Measurements from ENCODE around the gene ARID4B. TPM values are rescaled to one million over a fixed set of nuclear protein-coding genes. Genes with fewer than 3 reads are reported as not detected.

Gene ARID4B
- polyA plus RNA-seq, 1 donor from 2014 or later, result 49.3 TPM

- H3K4me2 ChIP-seq (ENCODE audit: low read length), result peak overlapping the region; percentile 45
- no peaks in the 10 kb centered on the region for H3K27me3 ChIP-seq (ENCODE audit: insufficient read depth, low read depth, low read length)
- peak overlapping the region; percentile 76 for H2AFZ ChIP-seq (ENCODE audit: low read depth, low read length)
- no peaks in the 10 kb centered on the region for H4K20me1 ChIP-seq (ENCODE audit: insufficient read depth)
- TF ChIP-seq MXI1 (conservative IDR thresholded peaks at IDR 0.05; ENCODE audit: poor library complexity, severe bottlenecking) (no peak), REST (IDR thresholded peaks at IDR 0.05; ENCODE audit: borderline replicate concordance) (no peak), RAD21 (conservative IDR thresholded peaks at IDR 0.05) (no peak), POLR2AphosphoS5 (IDR thresholded peaks at IDR 0.05) (no peak), TAF1 (IDR thresholded peaks at IDR 0.05; ENCODE audit: low read depth) (no peak), EZH2 (IDR thresholded peaks at IDR 0.05; ENCODE audit: borderline replicate concordance, insufficient read depth, low read length, poor library complexity, severe bottlenecking) (no peak), SMC3 (conservative IDR thresholded peaks at IDR 0.05; ENCODE audit: poor library complexity) (no peak), EP300 (conservative IDR thresholded peaks at IDR 0.05; ENCODE audit: poor library complexity, severe bottlenecking) (no peak), CTCF (IDR thresholded peaks at IDR 0.05; ENCODE audit: poor library complexity, severe bottlenecking) (no peak)
- no peaks in the 10 kb centered on the region for H3K9me3 ChIP-seq (ENCODE audit: low read length)
- peak overlapping the region; percentile 78 for H3K4me3 ChIP-seq (ENCODE audit: low read length)
- H3K9me2 ChIP-seq (ENCODE audit: insufficient read depth, low read length), result no peaks in the 10 kb centered on the region
- H3K36me3 ChIP-seq (ENCODE audit: insufficient read depth, low read length), result no peaks in the 10 kb centered on the region
- peak overlapping the region; percentile 84 for H3K27ac ChIP-seq (ENCODE audit: low read length)
- H3K79me2 ChIP-seq (replicated peaks; ENCODE audit: insufficient read depth, low read length), result peaks cover 12% of the 10 kb centered on the region
- no peaks in the 10 kb centered on the region for H3F3A ChIP-seq (ENCODE audit: insufficient read depth, low read length, poor library complexity, severe bottlenecking)
- H3K9ac ChIP-seq (ENCODE audit: low read length), result peak overlapping the region; percentile 79
Observed at GRCh38 chr1:235161685-235162327, 166.2 kb downstream of the ARID4B start.

- peak within 1 kb of the TSS; percentile 79 for H3K9ac ChIP-seq (ENCODE audit: low read length)
- peak within 1 kb of the TSS; percentile 76 for H2AFZ ChIP-seq (ENCODE audit: low read depth, low read length)
- TF ChIP-seq EP300 (conservative IDR thresholded peaks at IDR 0.05; ENCODE audit: poor library complexity, severe bottlenecking) (peak; percentile 44), POLR2AphosphoS5 (IDR thresholded peaks at IDR 0.05) (peak; percentile 95), RAD21 (conservative IDR thresholded peaks at IDR 0.05) (peak; percentile 50), SMC3 (conservative IDR thresholded peaks at IDR 0.05; ENCODE audit: poor library complexity) (peak; percentile 53), REST (IDR thresholded peaks at IDR 0.05; ENCODE audit: borderline replicate concordance) (peak; percentile 91), MXI1 (conservative IDR thresholded peaks at IDR 0.05; ENCODE audit: poor library complexity, severe bottlenecking) (peak; percentile 90), EZH2 (IDR thresholded peaks at IDR 0.05; ENCODE audit: borderline replicate concordance, insufficient read depth, low read length, poor library complexity, severe bottlenecking) (no peak), TAF1 (IDR thresholded peaks at IDR 0.05; ENCODE audit: low read depth) (peak; percentile 91), CTCF (IDR thresholded peaks at IDR 0.05; ENCODE audit: poor library complexity, severe bottlenecking) (peak; percentile 54)
- H3K4me2 ChIP-seq (ENCODE audit: low read length), result peak within 1 kb of the TSS; percentile 77
- H3K9me2 ChIP-seq (ENCODE audit: insufficient read depth, low read length), result no peaks in the 10 kb centered on the region
- peak within 1 kb of the TSS; percentile 78 for H3K4me3 ChIP-seq (ENCODE audit: low read length)
- peak within 1 kb of the TSS; percentile 84 for H3K27ac ChIP-seq (ENCODE audit: low read length)
- H3K27me3 ChIP-seq (ENCODE audit: insufficient read depth, low read depth, low read length), result no peaks in the 10 kb centered on the region
- H3K79me2 ChIP-seq (replicated peaks; ENCODE audit: insufficient read depth, low read length), result peaks cover 12% of the 10 kb centered on the region
- H3K36me3 ChIP-seq (ENCODE audit: insufficient read depth, low read length), result no peaks in the 10 kb centered on the region
- H4K20me1 ChIP-seq (ENCODE audit: insufficient read depth), result no peaks in the 10 kb centered on the region
- H3K9me3 ChIP-seq (ENCODE audit: low read length), result no peaks in the 10 kb centered on the region
- H3F3A ChIP-seq (ENCODE audit: insufficient read depth, low read length, poor library complexity, severe bottlenecking), result no peaks in the 10 kb centered on the region
Observed at GRCh38 chr1:235160957-235161684, 166.9 kb downstream of the ARID4B start, which contains the start of gene RBM34. RBM34 (minus strand) TSS chr1:235161250; CDS start chr1:235161226, 24 bp downstream.

Data from neural cell (in vitro differentiated cells).